Measurements from ENCODE around the gene FOS.

DNA sequence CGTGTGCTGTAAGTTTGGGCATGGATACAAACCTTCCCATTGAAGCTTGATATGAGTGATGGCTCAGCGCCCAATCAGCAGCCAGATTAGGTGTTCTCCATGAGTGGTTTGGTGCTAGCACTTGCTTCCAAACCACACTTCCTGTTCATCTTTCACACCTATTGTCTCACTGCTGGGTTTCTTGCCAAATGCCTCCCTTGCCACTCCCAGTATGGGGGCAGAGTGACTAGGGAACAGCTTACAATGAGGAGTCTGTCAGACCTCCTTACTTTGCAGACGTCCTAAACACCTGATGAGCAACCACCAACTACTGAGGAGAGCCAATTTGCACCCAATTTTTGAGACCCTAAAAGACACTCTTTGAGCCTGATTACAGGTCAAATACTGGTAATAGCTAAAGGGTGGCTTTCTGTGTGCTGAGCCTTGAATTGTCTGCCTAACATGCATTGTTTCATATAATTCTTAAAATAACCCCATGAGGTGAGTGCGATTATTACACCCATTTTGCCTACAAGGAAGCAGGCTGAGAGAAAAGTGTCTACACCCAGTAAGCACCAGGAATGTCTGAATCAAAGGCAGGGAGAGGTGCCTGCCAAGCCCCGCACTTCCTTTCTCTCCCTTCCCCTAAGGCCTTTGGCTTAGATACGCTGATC, 48.4 kb upstream of the FOS start:
- TF ChIP-seq, protein P1, sequence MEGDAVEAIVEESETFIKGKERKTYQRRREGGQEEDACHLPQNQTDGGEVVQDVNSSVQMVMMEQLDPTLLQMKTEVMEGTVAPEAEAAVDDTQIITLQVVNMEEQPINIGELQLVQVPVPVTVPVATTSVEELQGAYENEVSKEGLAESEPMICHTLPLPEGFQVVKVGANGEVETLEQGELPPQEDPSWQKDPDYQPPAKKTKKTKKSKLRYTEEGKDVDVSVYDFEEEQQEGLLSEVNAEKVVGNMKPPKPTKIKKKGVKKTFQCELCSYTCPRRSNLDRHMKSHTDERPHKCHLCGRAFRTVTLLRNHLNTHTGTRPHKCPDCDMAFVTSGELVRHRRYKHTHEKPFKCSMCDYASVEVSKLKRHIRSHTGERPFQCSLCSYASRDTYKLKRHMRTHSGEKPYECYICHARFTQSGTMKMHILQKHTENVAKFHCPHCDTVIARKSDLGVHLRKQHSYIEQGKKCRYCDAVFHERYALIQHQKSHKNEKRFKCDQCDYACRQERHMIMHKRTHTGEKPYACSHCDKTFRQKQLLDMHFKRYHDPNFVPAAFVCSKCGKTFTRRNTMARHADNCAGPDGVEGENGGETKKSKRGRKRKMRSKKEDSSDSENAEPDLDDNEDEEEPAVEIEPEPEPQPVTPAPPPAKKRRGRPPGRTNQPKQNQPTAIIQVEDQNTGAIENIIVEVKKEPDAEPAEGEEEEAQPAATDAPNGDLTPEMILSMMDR (IDR thresholded peaks at IDR 0.05) = peak in 4 of 6 experiments; percentile 35 to 66 (median 53)
- no peak for TF ChIP-seq EP300 (IDR thresholded peaks at IDR 0.05)
- TF ChIP-seq POLR2A (IDR thresholded peaks at IDR 0.05) = no peak
- no peak for TF ChIP-seq POLR2AphosphoS5 (IDR thresholded peaks at IDR 0.05)
